GM12878 (cell line): ENCODE results near the gene MMRN1.

Source experiments
- FOS ChIP-seq: IDR thresholded peaks from 3 replicates; pipeline ENCODE4 v1.6.1; 2011; ENCODE audit warnings: borderline replicate concordance; ENCODE audit not compliant: insufficient read length; ENCODE audit errors: extremely low read depth
- LARP7 ChIP-seq: fragments of 450-650 bp; IDR thresholded peaks from 2 replicates; pipeline ENCODE4 v1.6.1; 2017; ENCODE audit warnings: mild to moderate bottlenecking
- NR2C1 ChIP-seq: fragments of 450-650 bp; IDR thresholded peaks from 2 replicates; pipeline ENCODE4 v1.6.1; 2017; ENCODE audit warnings: antibody characterized with exemption, mild to moderate bottlenecking, moderate library complexity
- PAX8 ChIP-seq: fragments of 450-650 bp; IDR thresholded peaks from 2 replicates; pipeline ENCODE4 v1.6.1; 2017; ENCODE audit warnings: mild to moderate bottlenecking, moderate library complexity
- POLR2A ChIP-seq: IDR thresholded peaks from 2 replicates; pipeline ENCODE4 v1.6.1; 2011; ENCODE audit warnings: low read depth, mild to moderate bottlenecking, low read length
- SUZ12 ChIP-seq: fragments of 200-600 bp; sonication (generic); IDR thresholded peaks from one replicate; pipeline ENCODE4 v1.6.1; 2018; ENCODE audit warnings: antibody characterized with exemption, mild to moderate bottlenecking; ENCODE audit not compliant: unreplicated experiment
- TAF1 ChIP-seq: IDR thresholded peaks from 2 replicates; pipeline ENCODE4 v1.6.1; 2011; ENCODE audit warnings: mild to moderate bottlenecking, low read depth, low read length, borderline replicate concordance
- YY1 ChIP-seq: IDR thresholded peaks from 2 replicates; pipeline ENCODE4 v1.6.1; 2011; ENCODE audit warnings: low read depth, mild to moderate bottlenecking, low read length
- TF ChIP-seq, protein P1 (sequence below), 3 experiments: IDR thresholded peaks in 2 of 3; conservative IDR thresholded peaks in 1 of 3; 2 replicates each; pipeline ENCODE4 v1.5.1; 2011; ENCODE audit warnings: low read depth in 3 of 3, low read length in 3 of 3, mild to moderate bottlenecking in 3 of 3, control low read depth in 2 of 3, moderate library complexity in 2 of 3, inconsistent platforms in 1 of 3, mixed read lengths in 1 of 3; ENCODE audit not compliant: control insufficient read depth in 2 of 3, insufficient read depth in 1 of 3; ENCODE audit errors: extremely low read depth in 1 of 3

DNA sequence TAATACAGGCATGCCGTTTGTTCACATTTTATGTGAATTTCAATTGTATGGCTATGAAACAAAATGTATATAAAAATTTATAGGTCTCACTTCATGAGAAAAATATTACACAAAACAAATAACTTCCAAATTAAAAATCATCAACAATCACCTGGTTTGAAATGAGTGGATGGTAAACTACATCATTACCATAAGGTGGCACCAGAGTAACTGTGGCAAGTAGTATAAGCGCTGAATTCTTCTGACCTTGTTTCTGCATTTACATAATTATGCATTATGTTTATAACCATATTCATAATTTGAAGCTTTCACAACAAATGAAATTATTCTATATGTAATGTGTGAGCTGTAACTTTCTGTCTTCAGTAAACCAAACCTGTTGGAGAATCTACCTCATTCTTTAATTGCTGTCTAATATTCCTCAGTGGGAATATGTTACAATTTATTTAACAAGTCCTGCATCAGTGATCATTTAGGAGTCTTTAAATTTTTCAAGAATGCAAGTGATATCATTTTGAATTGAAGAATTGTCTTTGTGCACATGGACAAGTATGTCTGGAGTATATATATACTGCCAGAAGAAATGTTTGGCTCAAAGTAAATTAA is 55.2 kb downstream of the MMRN1 start:
- TF ChIP-seq FOS, result no peak
- no peak for TF ChIP-seq NR2C1
- TF ChIP-seq TAF1, result no peak
- TF ChIP-seq PAX8, result no peak
- no peak for TF ChIP-seq POLR2A
- no peak for TF ChIP-seq LARP7
- no peak for TF ChIP-seq YY1
- TF ChIP-seq, protein P1, sequence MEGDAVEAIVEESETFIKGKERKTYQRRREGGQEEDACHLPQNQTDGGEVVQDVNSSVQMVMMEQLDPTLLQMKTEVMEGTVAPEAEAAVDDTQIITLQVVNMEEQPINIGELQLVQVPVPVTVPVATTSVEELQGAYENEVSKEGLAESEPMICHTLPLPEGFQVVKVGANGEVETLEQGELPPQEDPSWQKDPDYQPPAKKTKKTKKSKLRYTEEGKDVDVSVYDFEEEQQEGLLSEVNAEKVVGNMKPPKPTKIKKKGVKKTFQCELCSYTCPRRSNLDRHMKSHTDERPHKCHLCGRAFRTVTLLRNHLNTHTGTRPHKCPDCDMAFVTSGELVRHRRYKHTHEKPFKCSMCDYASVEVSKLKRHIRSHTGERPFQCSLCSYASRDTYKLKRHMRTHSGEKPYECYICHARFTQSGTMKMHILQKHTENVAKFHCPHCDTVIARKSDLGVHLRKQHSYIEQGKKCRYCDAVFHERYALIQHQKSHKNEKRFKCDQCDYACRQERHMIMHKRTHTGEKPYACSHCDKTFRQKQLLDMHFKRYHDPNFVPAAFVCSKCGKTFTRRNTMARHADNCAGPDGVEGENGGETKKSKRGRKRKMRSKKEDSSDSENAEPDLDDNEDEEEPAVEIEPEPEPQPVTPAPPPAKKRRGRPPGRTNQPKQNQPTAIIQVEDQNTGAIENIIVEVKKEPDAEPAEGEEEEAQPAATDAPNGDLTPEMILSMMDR (IDR thresholded peaks at IDR 0.05 in 2 of 3, conservative IDR thresholded peaks at IDR 0.05 in 1 of 3; ENCODE audit: control insufficient read depth in 2 of 3, extremely low read depth in 1 of 3, insufficient read depth in 1 of 3, low read depth in 3 of 3, low read length in 3 of 3), result peak; percentile 32 to 47 (median 44); a peak in 3 of 6 replicates
- no peak for TF ChIP-seq SUZ12
